Neural progenitor cell (in vitro differentiated cells): ENCODE data around the gene SRP14. TPM values are rescaled to one million over a fixed set of nuclear protein-coding genes. Genes with fewer than 3 reads are reported as not detected.
"Not testable (repeated sequence)": the region's sequence is repeated elsewhere in the genome, so short reads cannot be mapped to it uniquely, and the experiment has no call there.

Source experiments
- DNase-seq: peaks from one replicate; pipeline ENCODE4 v3.0.0-alpha.2; 2016; ENCODE audit warnings: low spot score
- H2AFZ ChIP-seq: fragments of 200-600 bp; sonication (generic); replicated peaks from 2 replicates; pipeline ENCODE4 v1.6.1; 2016; ENCODE audit warnings: antibody characterized with exemption
- H3F3A ChIP-seq: fragments of 200-600 bp; sonication (generic); 2 replicates; pipeline ENCODE4 v1.6.1; 2016; ENCODE audit warnings: antibody characterized with exemption, low read depth
- H3K27ac ChIP-seq: fragments of 200-600 bp; sonication (generic); 2 replicates; pipeline ENCODE4 v1.5.1; 2016; ENCODE audit warnings: mild to moderate bottlenecking
- H3K27me3 ChIP-seq: fragments of 200-600 bp; sonication (generic); 2 replicates; pipeline ENCODE4 v1.6.1; 2016; ENCODE audit warnings: mild to moderate bottlenecking, moderate library complexity
- H3K36me3 ChIP-seq: fragments of 200-600 bp; sonication (generic); 2 replicates; pipeline ENCODE4 v1.5.1; 2016
- H3K4me1 ChIP-seq: fragments of 200-600 bp; sonication (generic); 2 replicates; pipeline ENCODE4 v1.6.1; 2016; ENCODE audit warnings: mixed run types
- H3K4me2 ChIP-seq: fragments of 200-600 bp; sonication (generic); 2 replicates; pipeline ENCODE4 v1.6.1; 2016
- H3K4me3 ChIP-seq: fragments of 200-600 bp; sonication (generic); 2 replicates; pipeline ENCODE4 v1.5.1; 2016
- H3K79me2 ChIP-seq: fragments of 200-600 bp; sonication (generic); 2 replicates; pipeline ENCODE4 v1.6.1; 2016; ENCODE audit warnings: low read depth
- H3K9ac ChIP-seq: fragments of 200-600 bp; sonication (generic); 2 replicates; pipeline ENCODE4 v1.6.1; 2016
- H3K9me3 ChIP-seq: fragments of 200-600 bp; sonication (generic); 2 replicates; pipeline ENCODE4 v1.5.1; 2016; ENCODE audit warnings: low read depth
- H4K20me1 ChIP-seq: fragments of 200-600 bp; sonication (generic); 2 replicates; pipeline ENCODE4 v1.6.1; 2016; ENCODE audit warnings: low read depth
- H3K27ac Mint-ChIP-seq: 3 replicates; pipeline ENCODE4 v1.8.0; 2021; ENCODE audit warnings: mixed read lengths
- H3K27me3 Mint-ChIP-seq: 2 replicates; pipeline ENCODE4 v1.8.0; 2022; ENCODE audit warnings: low read depth, mild to moderate bottlenecking, inconsistent platforms, moderate library complexity, mixed read lengths; ENCODE audit not compliant: insufficient read depth
- H3K36me3 Mint-ChIP-seq: 3 replicates; pipeline ENCODE4 v1.8.0; 2021; ENCODE audit warnings: mixed read lengths
- H3K4me1 Mint-ChIP-seq: 3 replicates; pipeline ENCODE4 v1.8.0; 2021; ENCODE audit warnings: mixed read lengths
- H3K4me3 Mint-ChIP-seq: 3 replicates; pipeline ENCODE4 v1.8.0; 2021; ENCODE audit warnings: mild to moderate bottlenecking, moderate library complexity, mixed read lengths
- H3K9me3 Mint-ChIP-seq: 3 replicates; pipeline ENCODE4 v1.8.0; 2020; ENCODE audit warnings: mixed read lengths
- EZH2 ChIP-seq: fragments of 200-600 bp; sonication (generic); IDR thresholded peaks from 2 replicates; pipeline ENCODE4 v1.6.1; 2017; ENCODE audit warnings: antibody characterized with exemption, mild to moderate bottlenecking, moderate library complexity
- EZH2phosphoT487 ChIP-seq: fragments of 200-600 bp; sonication (generic); IDR thresholded peaks from 2 replicates; pipeline ENCODE4 v1.6.1; 2017; ENCODE audit warnings: antibody characterized with exemption
- total RNA-seq: library from RNA; depleted of rRNA; stranded (reverse); fragments of >200 nt; gene quantifications from 2 replicates; pipeline ENCODE4 v1.2.3, GENCODE V29; 2015; ENCODE audit warnings: low replicate concordance
- TF ChIP-seq, protein P1 (sequence below): fragments of 200-600 bp; sonication (generic); IDR thresholded peaks from 2 replicates; pipeline ENCODE4 v1.5.1; 2017; ENCODE audit warnings: antibody characterized with exemption, mild to moderate bottlenecking

The SRP14 gene
- total RNA-seq, 1 donor from 2014 or later: 461 TPM

DNA sequence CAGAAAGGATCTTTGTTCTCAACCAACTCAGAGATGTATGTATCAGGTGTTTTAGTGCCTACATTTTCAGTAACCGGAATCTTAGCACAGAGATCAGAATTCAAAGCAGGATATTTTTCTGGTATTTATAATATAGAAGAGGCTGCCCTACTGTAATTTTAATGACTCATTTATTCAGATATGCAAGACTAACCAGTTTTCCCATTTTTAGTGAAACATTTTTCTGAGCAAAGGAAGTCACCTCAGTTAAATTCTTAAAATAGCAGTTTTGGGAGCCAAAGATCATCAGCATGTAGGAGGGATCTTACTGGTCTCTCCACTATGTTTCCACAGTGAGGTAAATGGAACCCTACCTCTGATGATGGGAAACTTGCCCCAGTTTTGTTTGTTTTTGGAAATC, 42.0 kb downstream of the SRP14 start:
- H4K20me1 ChIP-seq: no peaks in the 10 kb centered on the region
- no peaks in the 10 kb centered on the region for H3K79me2 ChIP-seq
- no peak overlapping the region for H3K4me2 ChIP-seq
- no peak for TF ChIP-seq EZH2
- TF ChIP-seq, protein P1, sequence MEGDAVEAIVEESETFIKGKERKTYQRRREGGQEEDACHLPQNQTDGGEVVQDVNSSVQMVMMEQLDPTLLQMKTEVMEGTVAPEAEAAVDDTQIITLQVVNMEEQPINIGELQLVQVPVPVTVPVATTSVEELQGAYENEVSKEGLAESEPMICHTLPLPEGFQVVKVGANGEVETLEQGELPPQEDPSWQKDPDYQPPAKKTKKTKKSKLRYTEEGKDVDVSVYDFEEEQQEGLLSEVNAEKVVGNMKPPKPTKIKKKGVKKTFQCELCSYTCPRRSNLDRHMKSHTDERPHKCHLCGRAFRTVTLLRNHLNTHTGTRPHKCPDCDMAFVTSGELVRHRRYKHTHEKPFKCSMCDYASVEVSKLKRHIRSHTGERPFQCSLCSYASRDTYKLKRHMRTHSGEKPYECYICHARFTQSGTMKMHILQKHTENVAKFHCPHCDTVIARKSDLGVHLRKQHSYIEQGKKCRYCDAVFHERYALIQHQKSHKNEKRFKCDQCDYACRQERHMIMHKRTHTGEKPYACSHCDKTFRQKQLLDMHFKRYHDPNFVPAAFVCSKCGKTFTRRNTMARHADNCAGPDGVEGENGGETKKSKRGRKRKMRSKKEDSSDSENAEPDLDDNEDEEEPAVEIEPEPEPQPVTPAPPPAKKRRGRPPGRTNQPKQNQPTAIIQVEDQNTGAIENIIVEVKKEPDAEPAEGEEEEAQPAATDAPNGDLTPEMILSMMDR: no peak
- TF ChIP-seq EZH2phosphoT487: no peak
- Mint-ChIP-seq H3K36me3 (peaks cover 31% of the 10 kb centered on the region), H3K27me3 (no peaks in the 10 kb centered on the region), H3K9me3 (no peaks in the 10 kb centered on the region), H3K27ac (no peak overlapping the region), H3K4me1 (peaks cover 4% of the 10 kb centered on the region), H3K4me3 (no peak overlapping the region)
- DNase-seq: no peak
- H3K4me3 ChIP-seq: no peak overlapping the region
- no peaks in the 10 kb centered on the region for H3K9me3 ChIP-seq
- no peak overlapping the region for H3K27ac ChIP-seq
- H3K36me3 ChIP-seq: peaks cover under 1% of the 10 kb centered on the region
- H3K9ac ChIP-seq: no peak overlapping the region
- H3F3A ChIP-seq: no peaks in the 10 kb centered on the region
- H2AFZ ChIP-seq: no peak overlapping the region
- H3K27me3 ChIP-seq: no peaks in the 10 kb centered on the region
- H3K4me1 ChIP-seq: no peaks in the 10 kb centered on the region

DNA sequence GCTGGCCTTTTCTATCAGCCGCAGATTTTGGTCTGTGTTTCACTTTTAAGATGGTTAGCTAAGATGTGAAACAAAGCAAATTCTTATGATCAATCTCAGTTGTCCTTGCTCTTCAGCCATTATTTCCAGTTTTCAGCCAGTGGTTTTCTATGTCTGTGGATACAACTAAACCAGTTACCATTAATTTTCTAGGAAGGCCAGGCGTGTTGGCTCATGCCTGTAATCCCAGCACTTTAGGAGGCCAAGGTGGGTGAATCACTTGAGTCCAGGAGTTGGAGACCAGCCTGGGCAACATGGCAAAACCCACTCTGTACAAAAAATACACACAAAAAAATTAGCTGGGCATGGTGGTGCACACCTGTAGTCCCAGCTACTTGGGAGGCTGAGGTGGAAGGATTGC, 42.8 kb downstream of the SRP14 start:
- peaks cover 35% of the 10 kb centered on the region for H3K36me3 Mint-ChIP-seq
- H3K9me3 Mint-ChIP-seq, DNase-seq, H3K79me2 ChIP-seq, H3K4me1 ChIP-seq, H2AFZ ChIP-seq, H3K27ac ChIP-seq, H3K4me3 ChIP-seq, H3K27ac Mint-ChIP-seq, H3K36me3 ChIP-seq, H3K27me3 Mint-ChIP-seq, H3K4me2 ChIP-seq, H3K9me3 ChIP-seq, H3K9ac ChIP-seq, H3F3A ChIP-seq, H3K4me1 Mint-ChIP-seq, H3K4me3 Mint-ChIP-seq, H3K27me3 ChIP-seq, H4K20me1 ChIP-seq: not testable (repeated sequence)

DNA sequence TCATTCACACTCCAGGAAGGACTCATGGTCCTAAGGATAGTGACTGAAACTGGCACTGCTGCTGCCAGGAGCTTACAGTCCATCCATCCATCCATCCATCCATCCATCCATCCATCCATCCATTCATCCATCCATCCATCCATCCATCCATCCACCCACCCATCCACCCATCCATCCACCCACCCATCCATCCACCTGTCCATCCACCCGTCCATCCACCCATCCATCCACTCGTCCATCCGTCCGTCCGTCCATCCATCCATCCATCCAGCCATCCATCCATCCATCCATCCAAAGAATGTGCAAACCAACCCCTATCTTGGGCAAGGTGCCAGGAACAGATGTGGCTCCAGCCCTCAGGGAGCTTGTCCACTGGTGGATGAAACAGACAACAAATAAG, 46.0 kb downstream of the SRP14 start:
- peaks cover 10% of the 10 kb centered on the region for H3K36me3 ChIP-seq
- H3K27me3 Mint-ChIP-seq, H3K4me3 Mint-ChIP-seq, H3K9me3 Mint-ChIP-seq, H3K79me2 ChIP-seq, DNase-seq, H3K27ac Mint-ChIP-seq, H3K4me1 ChIP-seq, H3K27ac ChIP-seq, H2AFZ ChIP-seq, H3F3A ChIP-seq, H3K4me1 Mint-ChIP-seq, H3K27me3 ChIP-seq, H4K20me1 ChIP-seq, H3K9ac ChIP-seq, H3K4me2 ChIP-seq, H3K9me3 ChIP-seq, H3K4me3 ChIP-seq: not testable (repeated sequence)
- peaks cover 51% of the 10 kb centered on the region for H3K36me3 Mint-ChIP-seq

DNA sequence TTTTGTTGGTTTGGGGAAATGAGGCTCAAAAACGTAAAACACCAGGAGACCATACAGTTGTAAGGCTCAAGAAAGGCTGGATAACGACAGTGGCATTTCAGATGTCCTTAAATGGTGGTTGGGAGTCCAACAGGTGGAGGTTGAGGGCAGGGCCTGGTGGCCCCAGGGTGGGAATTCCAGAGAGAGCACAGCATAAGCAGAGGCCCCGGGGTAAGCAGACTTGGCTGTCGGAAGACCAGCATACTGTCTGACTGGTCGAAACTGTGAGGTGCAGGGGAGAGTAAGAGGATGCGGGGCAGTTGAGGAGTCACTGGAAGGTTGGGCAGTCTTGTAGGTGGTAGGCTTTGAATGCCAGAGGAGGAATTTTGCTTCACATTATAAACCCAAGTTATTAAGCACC, 48.3 kb downstream of the SRP14 start:
- Mint-ChIP-seq H3K27me3 (peaks cover 2% of the 10 kb centered on the region), H3K9me3 (no peaks in the 10 kb centered on the region), H3K27ac (no peak overlapping the region), H3K4me1 (no peaks in the 10 kb centered on the region), H3K4me3 (no peak overlapping the region), H3K36me3 (peaks cover 56% of the 10 kb centered on the region)
- H3K27me3 ChIP-seq: no peaks in the 10 kb centered on the region
- no peaks in the 10 kb centered on the region for H4K20me1 ChIP-seq
- H3F3A ChIP-seq: no peaks in the 10 kb centered on the region
- H3K4me1 ChIP-seq: no peaks in the 10 kb centered on the region
- H3K79me2 ChIP-seq: no peaks in the 10 kb centered on the region
- H3K4me2 ChIP-seq: no peak overlapping the region
- H3K9me3 ChIP-seq: no peaks in the 10 kb centered on the region
- H3K36me3 ChIP-seq: peaks cover 15% of the 10 kb centered on the region
- no peak for TF ChIP-seq EZH2phosphoT487
- TF ChIP-seq, protein P1: no peak
- TF ChIP-seq EZH2: no peak
- no peak for DNase-seq
- no peak overlapping the region for H2AFZ ChIP-seq
- no peak overlapping the region for H3K4me3 ChIP-seq
- no peak overlapping the region for H3K9ac ChIP-seq
- no peak overlapping the region for H3K27ac ChIP-seq
